WTC11 (cell line): ENCODE measurements around the gene POMGNT1.

Source experiments
- JUN ChIP-seq: sonication (generic); formaldehyde crosslinking; IDR thresholded peaks from 2 replicates; pipeline ENCODE4 v1.8.0; 2023; ENCODE audit warnings: mild to moderate bottlenecking, missing genetic modification reagents
- SOX15 ChIP-seq: fragments of 250-450 bp; sonication (Bioruptor Pico); IDR thresholded peaks from 2 replicates; pipeline ENCODE4 v1.9.0; 2021; ENCODE audit warnings: mild to moderate bottlenecking
- TF ChIP-seq, protein P1 (sequence below): sonication (generic); formaldehyde crosslinking; IDR thresholded peaks from 2 replicates; pipeline ENCODE4 v1.8.0; 2022; ENCODE audit warnings: missing genetic modification reagents
- TF ChIP-seq, protein P2 (sequence below): fragments of 200-600 bp; IDR thresholded peaks from 2 replicates; pipeline ENCODE4 v1.8.0; 2022; ENCODE audit warnings: antibody characterized with exemption
- TF ChIP-seq, protein P3 (sequence below): sonication (generic); formaldehyde crosslinking; IDR thresholded peaks from 2 replicates; pipeline ENCODE4 v1.8.0; 2022; ENCODE audit warnings: mild to moderate bottlenecking, missing genetic modification reagents
- TF ChIP-seq, protein P4 (sequence below): sonication (generic); formaldehyde crosslinking; IDR thresholded peaks from 2 replicates; pipeline ENCODE4 v1.8.1; 2023; ENCODE audit warnings: mild to moderate bottlenecking, moderate library complexity, missing genetic modification reagents

DNA sequence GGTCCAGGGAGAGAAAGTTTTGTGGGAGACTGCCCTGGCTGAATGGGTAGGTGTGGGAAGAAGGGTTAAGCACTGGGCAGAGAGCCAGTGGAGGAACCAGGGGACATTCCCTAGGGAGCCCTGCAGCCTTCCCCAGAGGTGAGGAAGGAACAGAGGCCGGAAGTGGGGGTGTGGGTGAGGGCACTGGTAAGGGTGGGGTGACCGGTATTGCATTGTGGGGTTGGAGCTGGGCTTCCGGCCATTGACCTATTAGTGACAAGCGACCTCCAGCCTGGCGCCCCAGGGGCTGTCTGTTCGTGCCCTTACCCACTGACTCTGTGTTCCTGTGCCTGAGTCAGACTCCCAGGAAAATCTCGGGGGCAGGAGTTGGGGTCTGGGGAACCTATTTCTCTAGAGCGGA, 26.9 kb downstream of the POMGNT1 start:
- TF ChIP-seq, protein P1, sequence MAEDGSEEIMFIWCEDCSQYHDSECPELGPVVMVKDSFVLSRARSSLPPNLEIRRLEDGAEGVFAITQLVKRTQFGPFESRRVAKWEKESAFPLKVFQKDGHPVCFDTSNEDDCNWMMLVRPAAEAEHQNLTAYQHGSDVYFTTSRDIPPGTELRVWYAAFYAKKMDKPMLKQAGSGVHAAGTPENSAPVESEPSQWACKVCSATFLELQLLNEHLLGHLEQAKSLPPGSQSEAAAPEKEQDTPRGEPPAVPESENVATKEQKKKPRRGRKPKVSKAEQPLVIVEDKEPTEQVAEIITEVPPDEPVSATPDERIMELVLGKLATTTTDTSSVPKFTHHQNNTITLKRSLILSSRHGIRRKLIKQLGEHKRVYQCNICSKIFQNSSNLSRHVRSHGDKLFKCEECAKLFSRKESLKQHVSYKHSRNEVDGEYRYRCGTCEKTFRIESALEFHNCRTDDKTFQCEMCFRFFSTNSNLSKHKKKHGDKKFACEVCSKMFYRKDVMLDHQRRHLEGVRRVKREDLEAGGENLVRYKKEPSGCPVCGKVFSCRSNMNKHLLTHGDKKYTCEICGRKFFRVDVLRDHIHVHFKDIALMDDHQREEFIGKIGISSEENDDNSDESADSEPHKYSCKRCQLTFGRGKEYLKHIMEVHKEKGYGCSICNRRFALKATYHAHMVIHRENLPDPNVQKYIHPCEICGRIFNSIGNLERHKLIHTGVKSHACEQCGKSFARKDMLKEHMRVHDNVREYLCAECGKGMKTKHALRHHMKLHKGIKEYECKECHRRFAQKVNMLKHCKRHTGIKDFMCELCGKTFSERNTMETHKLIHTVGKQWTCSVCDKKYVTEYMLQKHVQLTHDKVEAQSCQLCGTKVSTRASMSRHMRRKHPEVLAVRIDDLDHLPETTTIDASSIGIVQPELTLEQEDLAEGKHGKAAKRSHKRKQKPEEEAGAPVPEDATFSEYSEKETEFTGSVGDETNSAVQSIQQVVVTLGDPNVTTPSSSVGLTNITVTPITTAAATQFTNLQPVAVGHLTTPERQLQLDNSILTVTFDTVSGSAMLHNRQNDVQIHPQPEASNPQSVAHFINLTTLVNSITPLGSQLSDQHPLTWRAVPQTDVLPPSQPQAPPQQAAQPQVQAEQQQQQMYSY (CRISPR knock-in tag) = no peak
- TF ChIP-seq, protein P2, sequence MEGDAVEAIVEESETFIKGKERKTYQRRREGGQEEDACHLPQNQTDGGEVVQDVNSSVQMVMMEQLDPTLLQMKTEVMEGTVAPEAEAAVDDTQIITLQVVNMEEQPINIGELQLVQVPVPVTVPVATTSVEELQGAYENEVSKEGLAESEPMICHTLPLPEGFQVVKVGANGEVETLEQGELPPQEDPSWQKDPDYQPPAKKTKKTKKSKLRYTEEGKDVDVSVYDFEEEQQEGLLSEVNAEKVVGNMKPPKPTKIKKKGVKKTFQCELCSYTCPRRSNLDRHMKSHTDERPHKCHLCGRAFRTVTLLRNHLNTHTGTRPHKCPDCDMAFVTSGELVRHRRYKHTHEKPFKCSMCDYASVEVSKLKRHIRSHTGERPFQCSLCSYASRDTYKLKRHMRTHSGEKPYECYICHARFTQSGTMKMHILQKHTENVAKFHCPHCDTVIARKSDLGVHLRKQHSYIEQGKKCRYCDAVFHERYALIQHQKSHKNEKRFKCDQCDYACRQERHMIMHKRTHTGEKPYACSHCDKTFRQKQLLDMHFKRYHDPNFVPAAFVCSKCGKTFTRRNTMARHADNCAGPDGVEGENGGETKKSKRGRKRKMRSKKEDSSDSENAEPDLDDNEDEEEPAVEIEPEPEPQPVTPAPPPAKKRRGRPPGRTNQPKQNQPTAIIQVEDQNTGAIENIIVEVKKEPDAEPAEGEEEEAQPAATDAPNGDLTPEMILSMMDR = no peak
- no peak for TF ChIP-seq SOX15 (CRISPR knock-in tag)
- TF ChIP-seq, protein P3, sequence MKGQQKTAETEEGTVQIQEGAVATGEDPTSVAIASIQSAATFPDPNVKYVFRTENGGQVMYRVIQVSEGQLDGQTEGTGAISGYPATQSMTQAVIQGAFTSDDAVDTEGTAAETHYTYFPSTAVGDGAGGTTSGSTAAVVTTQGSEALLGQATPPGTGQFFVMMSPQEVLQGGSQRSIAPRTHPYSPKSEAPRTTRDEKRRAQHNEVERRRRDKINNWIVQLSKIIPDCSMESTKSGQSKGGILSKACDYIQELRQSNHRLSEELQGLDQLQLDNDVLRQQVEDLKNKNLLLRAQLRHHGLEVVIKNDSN = no peak
- no peak for TF ChIP-seq JUN (CRISPR knock-in tag)
- TF ChIP-seq, protein P4, sequence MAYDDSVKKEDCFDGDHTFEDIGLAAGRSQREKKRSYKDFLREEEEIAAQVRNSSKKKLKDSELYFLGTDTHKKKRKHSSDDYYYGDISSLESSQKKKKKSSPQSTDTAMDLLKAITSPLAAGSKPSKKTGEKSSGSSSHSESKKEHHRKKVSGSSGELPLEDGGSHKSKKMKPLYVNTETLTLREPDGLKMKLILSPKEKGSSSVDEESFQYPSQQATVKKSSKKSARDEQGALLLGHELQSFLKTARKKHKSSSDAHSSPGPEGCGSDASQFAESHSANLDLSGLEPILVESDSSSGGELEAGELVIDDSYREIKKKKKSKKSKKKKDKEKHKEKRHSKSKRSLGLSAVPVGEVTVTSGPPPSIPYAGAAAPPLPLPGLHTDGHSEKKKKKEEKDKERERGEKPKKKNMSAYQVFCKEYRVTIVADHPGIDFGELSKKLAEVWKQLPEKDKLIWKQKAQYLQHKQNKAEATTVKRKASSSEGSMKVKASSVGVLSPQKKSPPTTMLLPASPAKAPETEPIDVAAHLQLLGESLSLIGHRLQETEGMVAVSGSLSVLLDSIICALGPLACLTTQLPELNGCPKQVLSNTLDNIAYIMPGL (CRISPR knock-in tag) = no peak
